ENCODE results near the gene OTOP2. TPM values are rescaled to one million over a fixed set of nuclear protein-coding genes. Genes with fewer than 3 reads are reported as not detected.

The OTOP2 gene
- total RNA-seq, 1 experiment from 2014 or later = not detected

GRCh38 chr17:74916136-74916850 is 7.8 kb upstream of the OTOP2 start:
- Histone ChIP-seq H3K4me1 (no peaks in the 10 kb centered on the region), H3K4me3 (no peak overlapping the region), H3K9me3 (replicated peaks) (0 out of 2 replicates have a peak, but pooled peaks cover 3% of the 10 kb centered on the region), H3K27me3 (peaks cover 10% of the 10 kb centered on the region), H3K27ac (no peak overlapping the region), H3K36me3 (no peaks in the 10 kb centered on the region)
- DNase-seq = no peak

DNA sequence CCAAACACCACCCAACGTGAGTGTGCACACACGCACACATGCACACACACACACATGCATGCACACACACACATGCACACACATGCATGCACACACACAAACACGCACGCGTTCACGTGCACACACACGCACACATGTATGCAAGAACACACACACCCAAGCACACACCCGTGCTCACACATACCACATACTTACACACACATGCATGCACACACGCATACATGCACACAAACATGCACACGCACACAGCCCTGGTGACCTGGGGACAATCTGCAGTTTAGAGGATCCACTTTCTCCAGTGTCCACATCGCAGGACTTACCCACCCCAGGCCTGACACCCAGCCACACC is 7.2 kb upstream of the OTOP2 start:
- H3K36me3 ChIP-seq = no peaks in the 10 kb centered on the region
- DNase-seq = no peak
- H3K4me3 ChIP-seq = no peak overlapping the region
- no peaks in the 10 kb centered on the region for H3K4me1 ChIP-seq
- H3K27ac ChIP-seq = no peak overlapping the region
- H3K9me3 ChIP-seq (replicated peaks) = 0 out of 2 replicates have a peak, but pooled peaks cover 3% of the 10 kb centered on the region
- H3K27me3 ChIP-seq = peaks cover 15% of the 10 kb centered on the region

- Histone ChIP-seq H3K27me3 (peaks cover 18% of the 10 kb centered on the region), H3K4me3 (no peak overlapping the region), H3K36me3 (no peaks in the 10 kb centered on the region), H3K4me1 (no peaks in the 10 kb centered on the region), H3K9me3 (replicated peaks) (0 out of 2 replicates have a peak, but pooled peaks cover 3% of the 10 kb centered on the region), H3K27ac (no peak overlapping the region)
- DNase-seq = no peak
Measured at GRCh38 chr17:74917430-74917829, 6.6 kb upstream of the OTOP2 start.

GRCh38 chr17:74918906-74919305 is 5.2 kb upstream of the OTOP2 start:
- Histone ChIP-seq H3K9me3 (replicated peaks) (no peaks in the 10 kb centered on the region), H3K4me1 (0 out of 2 replicates have a peak, but pooled peaks cover 2% of the 10 kb centered on the region), H3K36me3 (no peaks in the 10 kb centered on the region), H3K4me3 (no peak overlapping the region), H3K27ac (no peak overlapping the region), H3K27me3 (peaks cover 24% of the 10 kb centered on the region)
- DNase-seq = no peak

- Histone ChIP-seq H3K27me3 (peaks cover 32% of the 10 kb centered on the region), H3K27ac (no peak overlapping the region), H3K4me1 (0 out of 2 replicates have a peak, but pooled peaks cover 2% of the 10 kb centered on the region), H3K36me3 (no peaks in the 10 kb centered on the region), H3K4me3 (no peak overlapping the region), H3K9me3 (replicated peaks) (no peaks in the 10 kb centered on the region)
- peak in 1 of 2 experiments; percentile 31 for DNase-seq
Measured at GRCh38 chr17:74919440-74920305, 4.4 kb upstream of the OTOP2 start.

DNA sequence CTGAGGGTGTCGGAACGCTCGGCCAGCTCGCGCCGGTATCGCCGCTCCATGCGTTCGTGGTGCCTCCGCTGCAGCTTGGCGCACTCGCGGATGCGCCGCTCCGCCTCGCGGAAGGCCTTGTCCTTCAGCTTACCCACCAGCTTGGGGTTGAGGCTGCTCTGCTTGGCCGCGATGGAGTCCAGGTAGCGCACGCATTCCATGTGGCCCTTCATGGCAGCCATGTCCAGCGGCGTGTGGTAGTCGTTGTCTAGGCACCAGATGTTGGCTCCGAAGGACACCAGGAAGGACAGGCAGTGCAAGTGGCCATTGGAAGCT is 3.8 kb upstream of the OTOP2 start:
- no peak for DNase-seq
- Histone ChIP-seq H3K27ac (no peak overlapping the region), H3K4me1 (0 out of 2 replicates have a peak, but pooled peaks cover 2% of the 10 kb centered on the region), H3K4me3 (no peak overlapping the region), H3K36me3 (no peaks in the 10 kb centered on the region), H3K27me3 (peaks cover 34% of the 10 kb centered on the region), H3K9me3 (replicated peaks) (no peaks in the 10 kb centered on the region)

DNA sequence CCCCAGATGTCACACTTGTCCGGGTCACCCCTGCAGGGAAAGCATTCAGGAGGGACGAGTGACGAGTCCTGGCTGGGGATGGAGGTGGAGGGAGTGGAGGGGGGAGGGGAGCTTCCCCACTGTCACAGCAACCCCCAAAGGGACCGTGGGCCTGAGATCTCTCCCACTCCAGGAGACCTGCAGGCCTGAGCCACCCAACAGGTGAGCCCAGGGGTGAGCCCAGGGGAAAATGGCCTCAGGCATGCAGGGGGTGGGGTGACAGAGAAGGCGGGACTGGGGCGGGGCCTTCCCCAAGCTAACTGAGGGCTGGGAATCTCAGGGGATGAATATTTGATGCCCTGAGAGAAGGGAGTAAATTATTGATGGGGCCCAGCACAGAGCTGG is 3.4 kb upstream of the OTOP2 start:
- no peak overlapping the region for H3K27ac ChIP-seq
- H3K27me3 ChIP-seq = peaks cover 38% of the 10 kb centered on the region
- H3K4me1 ChIP-seq = 0 out of 2 replicates have a peak, but pooled peaks cover 2% of the 10 kb centered on the region
- H3K9me3 ChIP-seq (replicated peaks) = no peaks in the 10 kb centered on the region
- no peak overlapping the region for H3K4me3 ChIP-seq
- DNase-seq = peak in 1 of 2 experiments; percentile 25
- H3K36me3 ChIP-seq = no peaks in the 10 kb centered on the region

- Histone ChIP-seq H3K4me1 (0 out of 2 replicates have a peak, but pooled peaks cover 2% of the 10 kb centered on the region), H3K4me3 (no peak overlapping the region), H3K27ac (no peak overlapping the region), H3K36me3 (no peaks in the 10 kb centered on the region), H3K27me3 (peaks cover 43% of the 10 kb centered on the region), H3K9me3 (replicated peaks) (no peaks in the 10 kb centered on the region)
- no peak for DNase-seq
Measured at GRCh38 chr17:74921026-74921681, 2.9 kb upstream of the OTOP2 start.

DNA sequence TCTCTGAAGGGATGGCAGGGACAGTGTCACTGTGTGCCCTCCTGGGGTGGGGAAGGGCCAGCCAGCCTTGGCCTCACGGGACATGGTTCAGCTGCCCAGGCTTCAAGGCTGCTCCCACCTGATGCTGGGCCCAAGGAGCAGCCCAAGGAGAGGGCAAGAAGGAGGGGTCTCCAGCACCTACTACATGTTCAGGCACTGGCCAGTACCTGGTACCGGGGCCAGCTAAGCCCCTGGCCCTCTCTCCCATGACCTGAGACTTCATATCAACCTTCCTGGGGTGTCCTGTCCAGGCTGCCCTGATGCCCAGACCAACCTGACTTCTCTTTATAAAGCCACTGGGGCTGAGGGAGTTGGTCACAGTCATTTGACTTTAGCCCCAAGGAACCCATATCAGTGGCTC is 2.3 kb upstream of the OTOP2 start:
- H3K9me3 ChIP-seq (replicated peaks) = no peaks in the 10 kb centered on the region
- H3K36me3 ChIP-seq = no peaks in the 10 kb centered on the region
- 0 out of 2 replicates have a peak, but pooled peaks cover 2% of the 10 kb centered on the region for H3K4me1 ChIP-seq
- no peak overlapping the region for H3K27ac ChIP-seq
- H3K27me3 ChIP-seq = peaks cover 45% of the 10 kb centered on the region
- DNase-seq = no peak
- H3K4me3 ChIP-seq = no peak overlapping the region

DNA sequence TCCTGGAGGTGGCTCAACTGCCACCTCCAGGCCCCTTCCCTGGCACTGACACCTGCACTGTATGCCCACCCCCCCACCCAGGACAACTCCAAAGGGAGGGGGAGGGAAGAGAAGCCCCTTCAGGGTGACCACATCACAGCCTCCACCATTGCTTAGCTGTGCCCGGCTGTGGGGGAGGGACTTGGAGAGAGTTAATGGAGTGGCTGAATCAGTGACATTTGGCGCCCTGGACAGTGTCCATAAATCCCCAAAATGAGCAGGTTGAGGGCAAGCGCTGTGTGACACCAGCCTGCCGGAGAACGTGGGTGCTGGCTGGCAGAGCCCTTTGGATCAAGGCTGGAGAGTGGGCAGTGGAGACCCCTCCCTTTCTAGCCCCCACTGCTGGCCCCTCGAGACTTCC is 1.9 kb upstream of the OTOP2 start:
- Histone ChIP-seq H3K9me3 (replicated peaks) (no peaks in the 10 kb centered on the region), H3K27ac (no peak overlapping the region), H3K27me3 (peaks cover 49% of the 10 kb centered on the region), H3K36me3 (no peaks in the 10 kb centered on the region), H3K4me3 (no peak overlapping the region), H3K4me1 (0 out of 2 replicates have a peak, but pooled peaks cover 2% of the 10 kb centered on the region)
- no peak for DNase-seq

DNA sequence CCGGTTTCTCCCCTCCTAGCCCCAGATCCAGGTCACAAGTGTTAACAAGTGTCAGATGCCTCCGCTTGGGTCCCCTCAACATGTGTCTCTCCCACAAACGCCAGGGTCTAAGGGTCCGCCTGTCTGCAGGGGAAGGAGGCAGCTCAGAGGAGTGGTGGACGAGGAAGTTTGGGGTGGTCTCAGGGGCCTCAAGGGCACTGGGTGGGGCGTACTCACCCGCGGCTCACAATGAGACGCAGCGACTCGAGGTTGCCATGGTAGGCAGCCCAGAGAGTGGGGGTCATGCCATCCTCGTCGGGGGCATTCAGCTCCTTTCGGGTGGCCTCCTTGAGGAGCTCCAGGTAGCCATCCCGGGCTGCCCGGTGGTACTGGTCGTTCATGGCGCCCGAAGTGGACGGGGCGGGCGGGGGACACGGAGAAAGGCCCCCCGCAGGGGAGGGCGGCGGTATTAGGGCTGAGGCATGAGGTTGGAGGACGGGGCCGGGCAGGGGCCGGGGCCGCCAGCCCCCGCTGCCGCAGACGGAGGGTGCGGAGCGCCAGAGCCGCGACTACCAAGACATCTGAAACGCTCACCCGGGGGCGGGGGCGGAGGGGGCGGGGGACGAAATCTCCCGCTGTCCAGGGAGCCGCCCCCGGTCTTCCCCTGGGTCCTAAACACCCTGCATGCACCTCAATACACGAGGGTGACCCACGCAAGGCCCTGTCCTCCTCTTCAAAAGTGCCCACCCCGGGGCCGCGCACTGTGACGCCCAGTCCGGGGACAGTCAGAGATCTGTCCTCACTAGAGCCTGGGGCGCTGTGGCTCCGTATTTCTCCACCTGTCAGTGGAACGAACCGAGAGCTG is 1.2 kb upstream of the OTOP2 start, which contains the start of gene USH1G:
USH1G (minus strand) TSS at position 562 of the 844 bp plus-strand sequence; CDS start at position 380, 182 bp downstream.
- peak; percentile 22 to 51 for DNase-seq
- Histone ChIP-seq H3K27me3 (peaks cover 49% of the 10 kb centered on the region), H3K36me3 (no peaks in the 10 kb centered on the region), H3K4me3 (no peak within 1 kb of the TSS), H3K27ac (no peak within 1 kb of the TSS), H3K4me1 (0 out of 2 replicates have a peak, but pooled peaks cover 2% of the 10 kb centered on the region), H3K9me3 (replicated peaks) (no peaks in the 10 kb centered on the region)

- no peak overlapping the region for H3K27ac ChIP-seq
- H3K27me3 ChIP-seq = peaks cover 49% of the 10 kb centered on the region
- H3K4me1 ChIP-seq = 0 out of 2 replicates have a peak, but pooled peaks cover 2% of the 10 kb centered on the region
- H3K36me3 ChIP-seq = no peaks in the 10 kb centered on the region
- H3K4me3 ChIP-seq = no peak overlapping the region
- H3K9me3 ChIP-seq (replicated peaks) = no peaks in the 10 kb centered on the region
- peak in 1 of 2 experiments; percentile 24 for DNase-seq
Measured at GRCh38 chr17:74923538-74924249, 379 bp upstream of the OTOP2 start.

- Histone ChIP-seq H3K4me3 (no peak overlapping the region), H3K36me3 (no peaks in the 10 kb centered on the region), H3K4me1 (0 out of 2 replicates have a peak, but pooled peaks cover 2% of the 10 kb centered on the region), H3K9me3 (replicated peaks) (no peaks in the 10 kb centered on the region), H3K27me3 (peaks cover 52% of the 10 kb centered on the region), H3K27ac (no peak overlapping the region)
- no peak for DNase-seq
Measured at GRCh38 chr17:74925242-74925641, 1.2 kb downstream of the OTOP2 start.
